ENCODE results near the gene TAS2R3.
"Not testable (repeated sequence)": the region's sequence is repeated elsewhere in the genome, so short reads cannot be mapped to it uniquely, and the experiment has no call there.

TAS2R3 gene, protein sequence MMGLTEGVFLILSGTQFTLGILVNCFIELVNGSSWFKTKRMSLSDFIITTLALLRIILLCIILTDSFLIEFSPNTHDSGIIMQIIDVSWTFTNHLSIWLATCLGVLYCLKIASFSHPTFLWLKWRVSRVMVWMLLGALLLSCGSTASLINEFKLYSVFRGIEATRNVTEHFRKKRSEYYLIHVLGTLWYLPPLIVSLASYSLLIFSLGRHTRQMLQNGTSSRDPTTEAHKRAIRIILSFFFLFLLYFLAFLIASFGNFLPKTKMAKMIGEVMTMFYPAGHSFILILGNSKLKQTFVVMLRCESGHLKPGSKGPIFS

DNA sequence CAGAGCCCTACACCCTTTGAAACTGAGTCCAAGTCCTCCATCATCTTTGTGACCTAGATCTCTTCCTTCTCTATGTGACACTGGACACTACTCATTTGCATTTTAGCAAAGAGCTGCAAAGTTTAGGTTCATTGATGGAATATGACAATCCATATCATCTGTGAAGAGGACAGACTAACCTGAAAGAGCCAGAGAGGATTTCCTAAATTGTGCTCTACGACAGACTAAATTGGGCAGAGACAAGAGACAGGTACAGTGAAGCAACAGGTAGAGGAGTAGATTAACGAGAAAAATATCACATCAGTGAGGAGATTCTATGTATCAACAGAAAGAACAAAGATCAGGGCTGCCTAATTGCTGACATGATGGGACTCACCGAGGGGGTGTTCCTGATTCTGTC lies at the start of gene TAS2R3:
Gene TAS2R3, plus strand, starts transcription at position 301 of the 400 bp plus-strand sequence. Its CDS starts 62 bp downstream, at position 363.
- DNase-seq: no peak

DNA sequence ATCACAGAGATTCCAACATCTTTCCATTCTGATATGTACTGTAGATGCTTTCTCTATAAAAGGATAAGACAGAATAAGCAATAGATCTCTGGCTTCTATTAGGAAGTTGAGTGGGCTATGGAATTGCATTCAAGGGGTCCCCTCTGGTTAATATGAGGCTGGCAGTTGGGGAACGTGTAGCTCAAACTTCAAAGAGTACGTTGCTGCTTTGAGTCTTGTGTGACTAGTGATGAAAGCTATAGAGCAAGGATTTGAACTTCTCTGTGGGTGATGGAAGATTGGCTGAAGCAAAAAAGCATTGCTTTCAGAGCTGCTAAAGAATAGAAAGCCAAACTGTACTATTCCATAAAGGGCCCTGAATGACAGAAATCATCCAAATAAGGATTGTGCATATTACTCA lies 49.3 kb upstream of the TAS2R3 start:
- no peak for DNase-seq

DNA sequence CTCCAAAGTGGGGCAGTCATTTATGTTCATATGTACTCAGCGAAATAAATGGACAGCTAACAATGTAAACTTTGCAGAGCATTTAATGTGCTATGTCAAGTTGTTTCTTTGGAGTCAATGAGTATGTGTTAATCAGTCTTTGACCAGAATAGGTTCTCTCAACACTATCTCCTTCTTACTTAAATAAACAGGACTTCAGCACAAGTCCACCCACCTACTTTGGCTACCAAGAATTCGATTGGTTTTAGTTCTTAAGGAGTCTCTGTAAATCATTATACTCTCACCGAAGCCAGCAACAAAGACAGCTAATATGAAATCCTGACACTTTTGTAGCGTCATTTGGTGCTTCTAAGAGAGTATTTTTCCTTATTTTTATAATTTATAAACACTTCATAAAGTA lies 48.9 kb upstream of the TAS2R3 start:
- DNase-seq: no peak

DNA sequence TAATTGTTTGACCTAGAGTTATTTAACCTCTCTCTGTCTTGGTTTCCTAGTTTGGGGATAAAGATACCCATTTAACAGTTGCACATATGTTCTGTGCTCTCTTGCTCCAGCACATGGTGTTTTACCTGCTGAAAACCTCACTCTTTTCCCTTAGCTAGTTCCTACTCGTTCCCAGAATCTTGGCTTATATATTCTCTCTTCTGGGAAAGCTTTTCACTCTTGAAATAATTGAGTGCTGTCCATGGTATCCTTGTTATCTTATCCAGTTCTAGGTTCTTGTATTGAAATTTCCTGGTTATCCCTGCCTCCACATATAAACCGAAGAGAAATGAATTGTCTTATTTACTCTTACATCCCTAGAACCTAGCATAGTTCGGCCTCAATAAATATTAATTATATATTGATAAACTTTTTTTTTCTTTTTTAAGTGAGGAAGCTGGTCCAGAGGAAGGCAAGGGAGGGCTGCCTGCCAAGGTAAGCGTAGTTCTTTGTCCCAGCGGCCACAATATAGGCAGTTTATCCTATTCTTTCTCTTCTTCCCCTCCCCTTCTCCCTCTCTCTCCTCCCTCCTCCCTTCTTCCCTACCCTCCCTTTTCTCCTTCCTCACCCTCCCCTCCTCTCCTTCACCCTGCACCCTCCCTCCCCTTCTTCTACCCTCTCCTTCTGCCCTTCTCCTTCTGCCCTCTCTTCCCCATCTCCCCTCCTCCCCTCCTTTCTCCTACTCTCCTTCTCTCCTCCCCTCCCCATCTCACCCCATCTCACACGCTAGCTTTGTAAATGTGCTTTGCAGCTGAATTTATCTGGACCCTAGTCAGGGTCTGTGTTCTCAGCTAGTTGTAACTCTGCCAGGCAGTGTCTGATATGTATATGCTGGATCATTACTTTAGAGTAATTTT lies 47.9 kb upstream of the TAS2R3 start:
- DNase-seq: no peak

DNA sequence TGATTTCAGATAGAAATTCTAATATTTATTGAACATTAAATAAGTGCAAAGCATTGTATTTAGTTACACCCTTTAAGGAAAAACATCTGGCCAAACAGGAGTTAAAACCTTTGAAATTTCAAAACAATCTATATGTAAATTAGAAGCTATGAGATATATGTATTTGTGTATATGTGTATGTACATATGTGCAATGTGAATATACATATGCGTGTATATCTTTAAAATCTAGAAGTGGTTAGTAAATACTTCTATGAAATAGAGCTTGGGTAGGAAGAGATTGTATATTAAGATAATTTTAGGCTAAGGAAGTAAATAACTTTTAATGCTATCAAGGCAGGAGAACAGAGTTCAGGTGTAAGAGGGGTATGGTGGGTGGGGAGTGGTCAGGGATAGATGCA lies 46.4 kb upstream of the TAS2R3 start:
- DNase-seq: no peak

DNA sequence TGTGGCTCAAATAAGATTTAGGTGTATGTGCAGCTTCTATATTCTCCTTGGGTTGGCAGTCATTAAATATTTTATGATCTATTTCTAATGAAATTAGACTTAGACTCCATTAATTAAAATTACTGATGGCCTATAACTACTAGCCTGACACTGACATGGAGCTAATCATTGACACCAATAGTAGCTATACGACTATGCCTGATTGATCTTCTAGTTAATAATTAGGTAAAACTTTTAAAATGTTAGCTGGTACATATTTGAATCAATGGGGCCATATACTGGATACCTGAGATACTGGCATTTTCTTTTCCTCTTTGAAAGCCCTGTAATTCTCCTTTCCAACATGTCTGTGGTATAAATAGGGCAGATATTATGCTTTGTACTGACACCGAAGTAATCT lies 41.4 kb upstream of the TAS2R3 start:
- no peak for DNase-seq

DNA sequence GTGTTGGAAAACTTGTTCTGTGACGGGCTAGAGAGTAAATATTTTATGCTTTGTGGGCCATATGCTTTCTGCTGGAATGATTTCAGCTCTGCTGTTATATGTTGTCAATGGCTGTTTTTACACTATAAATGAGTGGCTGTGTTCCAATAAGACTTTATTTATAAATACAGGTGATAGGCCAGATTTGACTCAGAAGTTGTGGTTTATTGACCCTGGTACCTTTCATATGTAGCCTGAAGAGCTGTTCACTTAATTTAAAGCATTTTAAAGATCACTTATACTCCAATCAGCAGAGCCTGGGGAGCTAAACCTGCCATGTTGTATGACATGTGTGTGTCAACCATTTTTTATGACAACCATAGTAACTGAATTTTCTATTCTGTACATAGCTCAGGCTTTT lies 34.9 kb upstream of the TAS2R3 start:
- DNase-seq: no peak

DNA sequence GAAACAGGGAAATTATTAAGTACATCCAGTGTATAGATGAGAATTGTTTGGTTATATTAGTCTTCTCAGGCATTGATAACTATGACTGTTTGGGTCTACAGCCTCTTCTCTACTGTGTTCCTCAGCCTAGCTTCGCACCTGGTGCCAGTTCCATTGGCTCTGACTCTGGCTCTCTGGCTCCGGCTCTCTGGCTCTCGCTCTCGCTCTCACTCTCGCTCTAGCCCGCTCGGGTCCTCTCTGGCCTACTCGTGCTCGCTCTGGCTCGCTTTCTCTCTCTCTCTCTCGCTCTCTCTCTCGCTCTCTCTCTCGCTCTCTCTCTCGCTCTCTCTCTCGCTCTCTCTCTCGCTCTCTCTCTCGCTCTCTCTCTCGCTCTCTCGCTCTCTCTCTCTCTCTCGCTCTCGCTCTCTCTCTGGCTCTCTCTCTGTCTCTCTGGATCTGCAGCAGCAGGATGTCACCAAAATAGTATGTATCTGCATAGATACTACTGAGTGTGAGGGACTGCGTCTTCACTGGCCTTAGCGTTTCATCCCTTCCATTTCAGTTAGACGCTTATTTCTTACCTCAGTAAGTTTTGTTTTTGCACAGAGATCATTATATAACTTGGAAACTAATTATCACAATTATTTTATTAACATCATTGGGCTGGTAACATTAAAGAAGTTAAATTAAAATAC lies 32.3 kb upstream of the TAS2R3 start:
- no peak for DNase-seq

DNA sequence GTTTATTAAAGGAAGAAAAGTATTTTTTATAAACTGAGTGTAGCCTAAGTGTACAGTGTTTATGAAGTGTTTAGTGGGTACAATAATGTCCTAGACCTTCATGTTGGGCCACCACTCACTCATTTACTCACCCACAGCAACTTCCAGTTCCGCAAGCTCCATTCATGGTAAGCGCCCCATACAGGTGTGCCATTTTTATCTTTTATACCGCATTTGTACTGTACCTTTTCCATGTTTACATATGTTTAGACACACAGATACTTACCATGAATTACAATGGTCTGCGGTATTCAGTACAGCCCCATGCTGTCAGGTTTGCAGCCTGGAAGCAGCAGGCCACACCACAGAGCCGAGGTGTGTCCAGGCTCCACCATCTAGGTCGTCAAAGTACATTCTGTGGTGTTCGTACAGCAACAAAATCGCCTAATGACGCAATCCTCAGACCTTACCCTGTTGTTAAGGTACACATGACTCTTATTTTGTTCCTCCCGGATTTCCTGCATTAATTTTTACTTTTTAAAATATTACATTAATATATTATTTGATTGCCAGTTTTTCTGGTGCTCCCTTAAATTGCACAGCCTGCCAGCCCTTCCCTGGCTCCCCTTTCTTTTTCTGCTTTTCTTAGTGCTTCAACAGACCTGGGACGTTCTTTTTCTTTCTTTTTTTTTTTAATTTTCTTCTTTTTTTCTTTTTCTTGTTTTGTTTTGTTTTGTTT lies 26.6 kb upstream of the TAS2R3 start:
- no peak for DNase-seq

DNA sequence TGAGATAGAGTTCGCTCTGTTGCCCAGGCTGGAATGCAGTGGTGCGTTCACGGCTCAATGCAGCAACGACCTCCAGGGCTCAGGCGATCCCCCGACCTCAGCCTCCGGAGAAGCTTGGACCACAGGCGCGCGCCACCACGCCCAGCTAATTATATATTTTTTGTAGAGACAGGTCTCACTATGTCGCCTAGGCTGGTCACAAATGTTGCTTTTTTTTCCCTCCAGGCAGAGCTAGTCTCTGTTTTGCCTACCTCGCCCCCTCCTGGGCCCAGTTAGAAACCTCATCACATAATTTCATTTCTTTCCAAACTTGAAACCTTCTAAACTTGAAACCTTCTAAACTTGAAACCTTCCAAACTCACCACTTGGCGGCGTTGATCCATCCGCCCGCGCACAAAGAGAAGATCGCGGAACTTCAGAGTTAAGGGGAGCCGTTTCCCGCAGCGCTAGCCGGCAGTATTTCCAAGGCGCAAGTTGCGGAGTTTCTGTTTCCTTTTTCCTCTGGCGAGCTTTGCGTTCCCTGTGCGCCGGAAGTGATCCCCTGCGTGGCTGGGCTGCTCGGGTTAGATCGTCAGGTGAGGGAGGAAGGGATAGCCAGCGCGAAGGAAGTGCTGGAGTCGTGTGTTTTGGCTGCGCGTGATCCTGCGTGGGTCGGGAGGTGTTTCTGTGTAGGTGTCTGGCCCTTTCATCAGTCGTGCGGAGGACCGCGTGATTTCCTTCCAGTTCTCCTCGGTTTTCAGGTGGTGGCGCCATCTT lies 25.9 kb upstream of the TAS2R3 start, which contains the start of gene SSBP1:
Gene SSBP1, plus strand, starts transcription at position 523 of the 756 bp plus-strand sequence. CDS start 809 bp downstream, outside the sequence.
- DNase-seq: peak; percentile 96

DNA sequence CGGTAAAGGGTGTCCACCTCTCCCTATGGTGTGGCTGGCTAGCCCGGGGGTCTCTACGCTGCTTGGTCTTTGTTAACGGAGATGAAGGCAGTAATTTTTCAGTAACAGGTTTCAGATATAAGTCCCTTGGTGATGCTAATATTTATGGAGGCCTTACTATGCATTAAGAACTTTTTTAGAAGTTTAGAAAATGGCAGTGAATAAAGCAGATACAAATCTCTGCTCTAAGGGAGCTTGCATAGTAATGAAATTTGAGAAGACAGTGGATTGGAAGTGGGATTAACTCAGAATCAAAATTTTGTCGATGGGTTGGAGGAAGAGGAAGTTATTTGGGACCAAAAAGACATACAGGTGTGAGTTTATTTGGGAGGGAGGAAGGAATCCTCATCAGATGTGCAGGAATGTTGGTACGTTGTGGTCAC lies 25.3 kb upstream of the TAS2R3 start:
- DNase-seq: no peak

DNA sequence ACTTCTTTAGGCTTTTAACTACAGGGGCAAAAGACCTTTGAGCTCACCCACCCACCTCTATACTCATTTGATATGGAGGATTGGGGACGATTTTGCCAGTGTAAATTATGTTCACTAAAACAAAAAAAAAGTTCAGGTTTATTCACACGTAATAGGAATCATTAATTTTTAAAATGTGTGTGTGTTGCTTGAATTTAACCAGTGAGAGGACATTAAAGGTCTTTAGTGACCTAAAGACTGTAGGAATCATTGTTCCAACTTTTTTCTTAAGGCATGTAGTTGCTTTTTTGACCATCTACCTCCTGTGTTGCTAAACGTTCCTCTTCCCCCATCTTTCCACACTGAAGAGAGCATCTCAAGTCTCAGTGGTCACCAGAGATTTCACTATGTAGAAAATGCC lies 24.6 kb upstream of the TAS2R3 start:
- no peak for DNase-seq

DNA sequence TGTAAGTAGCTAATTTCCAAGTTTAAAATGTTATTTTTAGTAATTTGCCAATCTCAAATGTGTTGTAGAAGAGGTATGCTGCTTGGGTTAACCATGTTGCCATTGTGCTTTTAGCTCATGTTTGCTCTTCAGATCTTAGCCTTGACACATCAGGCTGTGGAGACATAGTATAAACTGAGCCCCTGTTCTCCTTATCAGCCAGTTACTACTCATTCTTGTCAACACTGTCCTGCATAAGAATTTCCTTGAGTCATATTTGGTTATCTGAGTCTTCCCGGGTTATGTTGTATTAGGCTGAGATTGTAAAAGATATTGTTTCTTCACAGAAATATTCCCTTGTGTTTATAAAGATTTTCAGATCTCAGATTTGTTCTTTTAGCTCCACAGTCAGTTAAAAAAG lies 21.7 kb upstream of the TAS2R3 start:
- no peak for DNase-seq

DNA sequence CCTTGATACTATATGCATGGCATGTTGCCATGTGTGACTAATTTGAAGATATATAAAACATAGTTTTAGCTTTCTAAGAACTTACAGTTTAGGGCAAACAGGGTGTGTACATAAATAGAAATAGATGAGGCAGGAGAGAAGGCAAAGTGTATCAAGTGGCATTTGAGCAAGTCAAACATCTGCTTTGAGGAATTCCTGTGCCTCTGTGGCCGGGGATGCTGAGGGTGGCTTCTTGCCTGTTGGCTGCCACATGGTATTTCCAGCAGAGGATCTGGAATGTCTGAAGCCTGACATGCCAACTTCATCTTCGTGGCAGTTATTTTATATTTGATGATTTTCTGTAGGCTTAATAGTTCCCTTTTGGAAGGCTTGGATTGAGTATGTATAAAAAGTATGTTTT lies 19.8 kb upstream of the TAS2R3 start:
- no peak for DNase-seq

DNA sequence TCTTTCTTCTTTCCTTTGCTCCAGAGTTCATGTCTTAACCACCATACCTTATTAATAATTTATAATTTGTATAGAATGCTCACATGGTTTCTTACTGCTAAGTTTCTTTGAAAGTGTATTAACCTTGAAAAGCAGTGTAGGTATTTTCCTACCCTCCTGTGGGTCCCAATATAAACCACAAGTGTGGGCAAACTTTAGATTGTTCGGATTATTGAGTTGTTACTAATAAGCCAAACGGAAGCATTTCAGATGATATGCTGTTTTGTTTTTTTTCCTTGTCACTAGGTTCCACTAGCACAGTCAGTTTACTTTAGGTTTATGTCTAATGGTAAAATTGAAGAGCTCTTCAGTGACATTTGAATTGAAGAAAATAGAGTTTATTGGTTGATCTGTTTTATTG lies 15.5 kb upstream of the TAS2R3 start:
- DNase-seq: no peak

DNA sequence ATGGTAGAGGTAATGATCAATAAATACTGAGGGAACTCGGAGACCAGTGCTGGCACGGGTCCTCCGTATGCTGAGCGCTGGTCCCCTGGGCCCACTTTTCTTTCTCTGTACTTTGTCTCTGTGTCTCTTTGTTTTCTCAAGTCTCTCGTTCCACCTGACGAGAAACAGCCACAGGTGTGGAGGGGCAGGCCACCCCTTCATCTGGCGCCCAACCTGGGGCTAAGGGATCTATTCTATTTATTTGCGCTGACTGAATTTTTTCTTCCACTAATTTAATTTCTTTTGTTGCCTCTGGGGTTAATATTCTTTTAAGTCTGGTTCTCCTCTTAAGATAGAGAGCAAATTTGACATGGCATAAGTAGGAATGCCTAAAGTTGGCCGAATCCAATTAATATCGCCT lies 12.0 kb upstream of the TAS2R3 start:
- DNase-seq: not testable (repeated sequence)

DNA sequence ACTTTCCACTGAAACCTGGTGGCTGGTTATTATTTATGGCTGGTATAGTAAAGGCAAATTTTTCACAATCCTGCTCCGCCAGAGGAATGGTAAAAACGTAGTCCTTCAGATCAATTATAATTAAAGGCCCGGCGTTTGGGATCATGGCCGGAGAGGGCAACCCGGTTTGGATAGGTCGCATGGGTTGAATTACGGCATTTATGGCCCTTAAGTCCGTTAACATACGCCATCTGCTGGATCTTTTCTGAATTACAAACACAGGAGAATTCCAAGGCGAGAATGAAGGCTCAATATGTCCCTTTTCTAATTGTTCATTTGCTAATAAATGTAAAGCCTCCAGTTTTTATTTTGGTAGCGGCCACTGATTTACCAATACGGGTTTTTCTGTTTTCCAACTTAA lies 11.3 kb upstream of the TAS2R3 start:
- DNase-seq: no peak

DNA sequence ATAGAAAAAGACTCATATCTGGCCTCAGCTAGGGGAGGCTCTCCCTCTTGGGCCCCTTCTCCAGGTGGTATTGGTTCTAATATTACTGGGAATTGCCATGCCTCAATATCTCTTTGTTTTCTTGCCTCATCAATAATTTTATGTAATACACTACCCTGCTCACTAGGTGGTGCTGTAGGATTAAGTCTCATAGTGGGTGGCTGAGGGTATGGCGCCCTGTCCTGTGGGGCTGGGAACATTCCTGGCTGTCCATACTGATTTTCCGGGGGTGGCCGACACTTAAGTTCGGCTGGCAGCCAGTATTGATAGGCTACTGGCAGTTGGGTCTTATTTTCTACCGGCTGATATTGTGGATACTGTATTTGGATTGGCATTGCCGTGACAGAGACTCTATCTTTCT lies 9.0 kb upstream of the TAS2R3 start:
- DNase-seq: no peak

DNA sequence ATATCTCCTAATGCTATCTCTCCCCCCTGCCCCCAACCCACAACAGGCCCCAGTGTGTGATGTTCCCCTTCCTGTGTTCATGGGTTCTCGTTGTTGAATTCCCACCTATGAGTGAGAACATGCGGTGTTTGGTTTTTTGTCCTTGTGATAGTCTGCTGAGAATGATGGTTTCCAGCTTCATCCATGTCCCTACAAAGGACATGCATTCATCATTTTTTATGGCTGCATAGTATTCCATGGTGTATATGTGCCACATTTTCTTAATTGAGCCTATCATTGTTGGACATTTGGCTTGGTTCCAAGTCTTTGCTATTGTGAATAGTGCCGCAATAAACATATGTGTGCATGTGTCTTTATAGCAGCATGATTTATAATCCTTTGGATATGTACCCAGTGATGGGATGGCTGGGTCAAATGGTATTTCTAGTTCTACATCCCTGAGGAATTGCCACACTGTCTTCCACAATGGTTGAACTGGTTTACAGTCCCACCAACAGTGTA lies 6.2 kb downstream of the TAS2R3 start:
- DNase-seq: not testable (repeated sequence)

DNA sequence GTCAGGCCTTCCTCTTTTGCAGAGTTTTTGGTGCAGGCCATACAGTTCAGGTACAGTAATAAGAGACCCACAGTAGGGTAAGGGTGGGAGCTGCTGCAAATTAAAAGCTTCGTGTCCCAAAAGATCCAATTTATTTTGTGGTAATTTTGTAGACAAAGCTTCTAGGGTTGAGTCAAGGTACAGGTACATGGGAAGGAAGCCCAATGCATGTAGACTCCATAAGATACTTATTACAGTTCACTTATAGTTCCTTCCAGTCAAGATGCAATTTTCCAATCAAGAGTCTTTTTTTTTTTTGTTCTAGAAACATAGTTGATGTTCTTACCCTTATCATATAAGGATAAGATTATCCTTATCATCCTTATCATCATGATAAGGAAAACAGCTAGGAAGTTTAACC lies 12.5 kb downstream of the TAS2R3 start, which contains the start of gene TAS2R4:
Gene TAS2R4, plus strand, starts transcription at position 301 of the 400 bp plus-strand sequence. CDS start 1,815 bp downstream, outside the sequence.
- no peak for DNase-seq

DNA sequence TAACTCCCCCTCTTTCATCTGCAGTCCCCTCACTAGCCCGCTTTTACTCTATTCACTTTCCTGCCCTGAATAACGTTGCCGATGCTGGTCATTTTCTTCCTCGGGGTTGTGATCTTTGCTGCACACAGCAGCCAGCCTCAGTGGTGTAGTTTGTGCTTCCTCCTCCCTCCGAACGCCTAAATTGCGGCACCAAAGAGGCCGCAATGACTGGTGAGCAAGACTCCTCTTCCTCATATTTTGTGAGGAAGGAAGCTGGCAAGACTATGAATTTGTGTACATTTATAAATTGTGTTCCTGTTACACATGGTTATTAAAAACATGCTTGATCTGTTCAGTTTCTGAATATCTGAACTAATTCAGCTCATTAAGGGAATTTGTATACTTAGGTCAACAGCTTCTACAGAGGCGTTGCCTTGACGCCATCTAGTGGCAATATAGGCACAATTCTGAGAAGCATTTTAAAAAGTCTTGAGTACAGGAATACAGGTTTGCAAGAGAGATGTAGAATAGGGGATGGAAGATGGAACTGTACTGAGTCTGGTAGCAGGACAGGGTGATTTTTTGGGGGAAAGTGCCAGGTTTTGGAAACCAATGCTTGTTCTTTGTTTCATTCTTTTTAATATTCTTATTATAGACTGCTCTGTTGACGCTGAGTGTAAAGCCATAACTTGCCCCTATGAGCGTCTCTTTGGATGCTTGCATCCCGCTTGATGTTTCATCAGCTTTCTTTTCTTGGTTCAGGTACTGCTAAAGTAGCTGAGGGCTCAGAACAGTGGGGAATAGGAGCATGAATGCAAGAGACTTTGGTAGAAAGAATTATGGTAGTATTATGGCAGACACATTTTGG lies 22.0 kb downstream of the TAS2R3 start:
- DNase-seq: no peak
